ENCODE measurements around the gene S100A9.
A peak's percentile ranks its signal among the peaks of the same experiment; 100 is the strongest.

Gene S100A9

GRCh38 chr1:153404086-153404635, 46.5 kb downstream of the S100A9 start:
- TF ChIP-seq EGR1 (IDR thresholded peaks at IDR 0.05) (no peak), CREB1 (IDR thresholded peaks at IDR 0.05; ENCODE audit: low read depth) (no peak), TAF1 (IDR thresholded peaks at IDR 0.05; ENCODE audit: low read depth) (no peak), NFIC (IDR thresholded peaks at IDR 0.05) (no peak), FOXM1 (IDR thresholded peaks at IDR 0.05; ENCODE audit: borderline replicate concordance, low read depth) (no peak), TEAD4 (IDR thresholded peaks at IDR 0.05) (no peak), ZBTB7A (IDR thresholded peaks at IDR 0.05; ENCODE audit: low read depth) (no peak), EP300 (IDR thresholded peaks at IDR 0.05; ENCODE audit: borderline replicate concordance) (no peak), USF1 (IDR thresholded peaks at IDR 0.05) (no peak), RAD21 (IDR thresholded peaks at IDR 0.05; ENCODE audit: low read depth) (no peak), CEBPB (IDR thresholded peaks at IDR 0.05) (no peak), YY1 (IDR thresholded peaks at IDR 0.05; ENCODE audit: low read depth) (no peak), TCF12 (IDR thresholded peaks at IDR 0.05; ENCODE audit: low read depth) (no peak)
- TF ChIP-seq, protein P1, sequence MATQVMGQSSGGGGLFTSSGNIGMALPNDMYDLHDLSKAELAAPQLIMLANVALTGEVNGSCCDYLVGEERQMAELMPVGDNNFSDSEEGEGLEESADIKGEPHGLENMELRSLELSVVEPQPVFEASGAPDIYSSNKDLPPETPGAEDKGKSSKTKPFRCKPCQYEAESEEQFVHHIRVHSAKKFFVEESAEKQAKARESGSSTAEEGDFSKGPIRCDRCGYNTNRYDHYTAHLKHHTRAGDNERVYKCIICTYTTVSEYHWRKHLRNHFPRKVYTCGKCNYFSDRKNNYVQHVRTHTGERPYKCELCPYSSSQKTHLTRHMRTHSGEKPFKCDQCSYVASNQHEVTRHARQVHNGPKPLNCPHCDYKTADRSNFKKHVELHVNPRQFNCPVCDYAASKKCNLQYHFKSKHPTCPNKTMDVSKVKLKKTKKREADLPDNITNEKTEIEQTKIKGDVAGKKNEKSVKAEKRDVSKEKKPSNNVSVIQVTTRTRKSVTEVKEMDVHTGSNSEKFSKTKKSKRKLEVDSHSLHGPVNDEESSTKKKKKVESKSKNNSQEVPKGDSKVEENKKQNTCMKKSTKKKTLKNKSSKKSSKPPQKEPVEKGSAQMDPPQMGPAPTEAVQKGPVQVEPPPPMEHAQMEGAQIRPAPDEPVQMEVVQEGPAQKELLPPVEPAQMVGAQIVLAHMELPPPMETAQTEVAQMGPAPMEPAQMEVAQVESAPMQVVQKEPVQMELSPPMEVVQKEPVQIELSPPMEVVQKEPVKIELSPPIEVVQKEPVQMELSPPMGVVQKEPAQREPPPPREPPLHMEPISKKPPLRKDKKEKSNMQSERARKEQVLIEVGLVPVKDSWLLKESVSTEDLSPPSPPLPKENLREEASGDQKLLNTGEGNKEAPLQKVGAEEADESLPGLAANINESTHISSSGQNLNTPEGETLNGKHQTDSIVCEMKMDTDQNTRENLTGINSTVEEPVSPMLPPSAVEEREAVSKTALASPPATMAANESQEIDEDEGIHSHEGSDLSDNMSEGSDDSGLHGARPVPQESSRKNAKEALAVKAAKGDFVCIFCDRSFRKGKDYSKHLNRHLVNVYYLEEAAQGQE (IDR thresholded peaks at IDR 0.05; ENCODE audit: low read depth), result no peak
- TF ChIP-seq, protein P2, sequence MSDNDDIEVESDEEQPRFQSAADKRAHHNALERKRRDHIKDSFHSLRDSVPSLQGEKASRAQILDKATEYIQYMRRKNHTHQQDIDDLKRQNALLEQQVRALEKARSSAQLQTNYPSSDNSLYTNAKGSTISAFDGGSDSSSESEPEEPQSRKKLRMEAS (IDR thresholded peaks at IDR 0.05), result no peak

GRCh38 chr1:153404768-153405167, 47.1 kb downstream of the S100A9 start:
- TF ChIP-seq ZBTB7A (IDR thresholded peaks at IDR 0.05; ENCODE audit: low read depth) (no peak), FOXM1 (IDR thresholded peaks at IDR 0.05; ENCODE audit: borderline replicate concordance, low read depth) (no peak), USF1 (IDR thresholded peaks at IDR 0.05) (peak; percentile 72)
- TF ChIP-seq, protein P2 (IDR thresholded peaks at IDR 0.05), result peak; percentile 98
